Measurements from ENCODE around the gene HCCS.

Gene HCCS

GRCh38 chrX:11103006-11103405 lies 8.1 kb upstream of the HCCS start:
- ChIA-PET POLR2A (ENCODE audit: low non-redundant PET) (no interaction called here), CTCF (no interaction called here)
- no peak overlapping the region for H3K27ac ChIP-seq
- DNase-seq (ENCODE audit: low spot score) = no peak
- no peak for TF ChIP-seq CTCF (conservative IDR thresholded peaks at IDR 0.05; ENCODE audit: low read depth)

GRCh38 chrX:11103751-11104150 lies 7.4 kb upstream of the HCCS start:
- H3K27ac ChIP-seq = no peak overlapping the region
- POLR2A ChIA-PET (ENCODE audit: low non-redundant PET) = no interaction called here
- CTCF ChIA-PET = no interaction called here
- TF ChIP-seq CTCF (conservative IDR thresholded peaks at IDR 0.05; ENCODE audit: low read depth) = no peak
- DNase-seq (ENCODE audit: low spot score) = no peak

- no peak for TF ChIP-seq CTCF (conservative IDR thresholded peaks at IDR 0.05; ENCODE audit: low read depth)
- peak; percentile 56 for DNase-seq (ENCODE audit: low spot score)
- CTCF ChIA-PET = no interaction called here
- no peak overlapping the region for H3K27ac ChIP-seq
- POLR2A ChIA-PET (ENCODE audit: low non-redundant PET) = no interaction called here
Measured at GRCh38 chrX:11105080-11105479, 6.1 kb upstream of the HCCS start.

- DNase-seq (ENCODE audit: low spot score) = no peak
- CTCF ChIA-PET = no interaction called here
- TF ChIP-seq CTCF (conservative IDR thresholded peaks at IDR 0.05; ENCODE audit: low read depth) = no peak
- no peak overlapping the region for H3K27ac ChIP-seq
- POLR2A ChIA-PET (ENCODE audit: low non-redundant PET) = no interaction called here
Measured at GRCh38 chrX:11108253-11108941, 2.7 kb upstream of the HCCS start.

- no peak for DNase-seq (ENCODE audit: low spot score)
- no peak for TF ChIP-seq CTCF (conservative IDR thresholded peaks at IDR 0.05; ENCODE audit: low read depth)
- POLR2A ChIA-PET (ENCODE audit: low non-redundant PET) = no interaction called here
- H3K27ac ChIP-seq = no peak overlapping the region
- CTCF ChIA-PET = no interaction called here
Measured at GRCh38 chrX:11109968-11110367, 1.2 kb upstream of the HCCS start.

GRCh38 chrX:11111947-11112346 lies 815 bp downstream of the HCCS start:
- CTCF ChIA-PET = no interaction called here
- TF ChIP-seq CTCF (conservative IDR thresholded peaks at IDR 0.05; ENCODE audit: low read depth) = no peak
- H3K27ac ChIP-seq = peak overlapping the region; percentile 67
- no peak for DNase-seq (ENCODE audit: low spot score)
- POLR2A ChIA-PET (ENCODE audit: low non-redundant PET) = no interaction called here
